PC-9 (cell line): ENCODE results near the gene FCMR.

Source experiments
- EZH2 ChIP-seq: fragments of 200-600 bp; sonication (generic); IDR thresholded peaks from 2 replicates; pipeline ENCODE4 v1.8.0; 2017; ENCODE audit warnings: antibody characterized with exemption, low read depth
- TF ChIP-seq, protein P1 (sequence below): fragments of 200-600 bp; sonication (generic); conservative IDR thresholded peaks from 2 replicates; pipeline ENCODE4 v1.6.1; 2017; ENCODE audit warnings: mixed run types, antibody characterized with exemption, mild to moderate bottlenecking, moderate library complexity

- TF ChIP-seq EZH2: no peak
- TF ChIP-seq, protein P1, sequence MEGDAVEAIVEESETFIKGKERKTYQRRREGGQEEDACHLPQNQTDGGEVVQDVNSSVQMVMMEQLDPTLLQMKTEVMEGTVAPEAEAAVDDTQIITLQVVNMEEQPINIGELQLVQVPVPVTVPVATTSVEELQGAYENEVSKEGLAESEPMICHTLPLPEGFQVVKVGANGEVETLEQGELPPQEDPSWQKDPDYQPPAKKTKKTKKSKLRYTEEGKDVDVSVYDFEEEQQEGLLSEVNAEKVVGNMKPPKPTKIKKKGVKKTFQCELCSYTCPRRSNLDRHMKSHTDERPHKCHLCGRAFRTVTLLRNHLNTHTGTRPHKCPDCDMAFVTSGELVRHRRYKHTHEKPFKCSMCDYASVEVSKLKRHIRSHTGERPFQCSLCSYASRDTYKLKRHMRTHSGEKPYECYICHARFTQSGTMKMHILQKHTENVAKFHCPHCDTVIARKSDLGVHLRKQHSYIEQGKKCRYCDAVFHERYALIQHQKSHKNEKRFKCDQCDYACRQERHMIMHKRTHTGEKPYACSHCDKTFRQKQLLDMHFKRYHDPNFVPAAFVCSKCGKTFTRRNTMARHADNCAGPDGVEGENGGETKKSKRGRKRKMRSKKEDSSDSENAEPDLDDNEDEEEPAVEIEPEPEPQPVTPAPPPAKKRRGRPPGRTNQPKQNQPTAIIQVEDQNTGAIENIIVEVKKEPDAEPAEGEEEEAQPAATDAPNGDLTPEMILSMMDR: no peak
Measured at GRCh38 chr1:206971029-206971655, 49.4 kb upstream of the FCMR start.
